Jurkat, Clone E6-1 (cell line): ENCODE data around the gene DYRK1A.
"Not testable (repeated sequence)": the region's sequence is repeated elsewhere in the genome, so short reads cannot be mapped to it uniquely, and the experiment has no call there.

Source experiments
- DNase-seq: peaks from one replicate; pipeline ENCODE4 v3.0.0-alpha.2; 2011; ENCODE audit warnings: low read depth, low spot score
- H3K4me3 ChIP-seq: 2 replicates; pipeline ENCODE4 v1.5.1; 2011; ENCODE audit warnings: mild to moderate bottlenecking, low read length, control low read depth, moderate library complexity

Gene DYRK1A

DNA sequence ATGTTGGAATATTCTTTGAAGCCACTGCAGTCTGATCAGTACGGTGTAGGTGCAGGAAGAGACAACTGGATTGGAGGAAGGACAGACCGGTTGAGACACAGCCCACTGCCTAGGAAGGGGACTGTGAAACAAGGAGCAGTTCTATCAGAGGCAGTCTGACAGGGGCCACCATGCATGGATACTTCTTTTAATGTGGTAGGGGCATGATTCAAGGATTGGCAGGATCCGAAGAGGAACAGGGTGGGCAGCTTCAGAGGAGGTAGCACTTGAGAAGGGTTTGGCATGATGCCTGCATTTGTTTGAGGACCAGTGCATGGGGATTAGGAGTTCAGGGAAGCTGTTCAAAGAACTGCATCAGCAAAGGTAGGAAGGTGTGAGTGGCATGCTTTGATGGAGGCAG is 167.9 kb downstream of the DYRK1A start:
- no peak overlapping the region for H3K4me3 ChIP-seq
- no peak for DNase-seq

DNA sequence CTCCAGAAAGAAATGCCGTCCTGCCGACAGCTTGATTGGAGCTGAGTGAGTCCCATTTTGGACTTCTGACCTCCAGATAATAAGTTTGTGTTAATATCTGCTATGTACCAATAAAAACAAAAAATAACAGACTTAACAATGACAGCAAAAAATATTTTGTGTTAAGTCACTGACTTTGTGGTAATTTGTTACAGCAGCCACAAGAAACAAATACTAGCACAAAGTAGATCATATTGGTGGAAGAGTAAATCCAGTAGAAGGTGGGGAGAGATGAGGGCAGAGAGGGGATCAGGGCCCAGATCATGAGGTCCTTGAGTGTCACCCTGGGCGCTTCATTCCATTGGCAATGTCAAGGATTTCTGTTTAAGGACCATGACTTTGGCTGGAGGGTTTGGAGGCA is 168.6 kb downstream of the DYRK1A start:
- no peak overlapping the region for H3K4me3 ChIP-seq
- no peak for DNase-seq

DNA sequence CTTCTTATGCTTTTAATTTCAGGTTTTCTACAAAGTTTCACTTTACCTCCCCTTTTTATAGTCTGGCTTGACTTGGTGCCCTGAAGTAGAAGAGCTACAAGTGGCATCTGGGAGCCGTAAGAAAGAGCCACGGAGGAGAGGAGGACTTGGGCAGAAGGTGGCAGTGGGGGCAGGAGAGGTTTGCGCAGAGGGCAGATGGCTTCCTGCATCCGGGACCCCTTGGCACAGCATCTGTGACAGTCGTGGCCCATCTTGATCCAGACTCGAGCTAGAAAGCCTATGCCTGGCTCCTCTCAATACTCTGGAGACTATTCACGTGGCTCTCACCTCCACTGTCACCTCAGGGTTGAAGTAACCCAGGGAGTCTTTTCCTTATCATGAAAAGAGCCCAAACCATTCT is 169.1 kb downstream of the DYRK1A start:
- no peak for DNase-seq
- H3K4me3 ChIP-seq = no peak overlapping the region

DNA sequence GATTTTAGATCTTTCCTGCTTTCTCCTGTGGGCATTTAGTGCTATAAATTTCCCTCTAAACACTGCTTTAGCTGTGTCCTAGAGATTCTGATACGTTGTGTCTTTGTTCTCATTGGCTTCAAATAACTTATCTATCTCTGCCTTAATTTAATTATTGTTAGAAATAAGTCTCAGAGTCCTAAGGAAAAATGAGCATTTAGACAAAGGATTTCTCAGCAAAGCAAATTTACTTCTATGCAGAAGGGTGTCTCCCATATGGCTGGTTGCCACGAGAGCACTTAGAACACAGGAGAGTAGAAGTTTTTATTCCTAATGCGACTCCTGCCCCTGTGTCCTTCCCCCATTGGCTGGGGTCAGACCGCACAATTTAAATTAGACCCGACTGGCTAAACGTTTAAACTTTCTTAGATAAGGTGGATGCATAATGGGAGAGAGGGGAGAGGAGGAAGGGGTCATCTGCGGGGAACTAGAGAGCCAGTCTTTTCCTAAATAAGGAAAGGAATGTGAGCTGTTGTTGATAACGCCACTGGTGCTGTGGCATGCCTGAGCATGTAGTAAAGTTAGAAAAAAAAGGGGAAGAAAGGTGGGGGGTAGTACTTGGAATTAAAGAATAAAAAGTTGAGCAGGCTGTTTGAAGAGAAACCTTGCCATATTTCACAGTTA is 170.2 kb downstream of the DYRK1A start:
- DNase-seq = no peak
- no peak overlapping the region for H3K4me3 ChIP-seq

DNA sequence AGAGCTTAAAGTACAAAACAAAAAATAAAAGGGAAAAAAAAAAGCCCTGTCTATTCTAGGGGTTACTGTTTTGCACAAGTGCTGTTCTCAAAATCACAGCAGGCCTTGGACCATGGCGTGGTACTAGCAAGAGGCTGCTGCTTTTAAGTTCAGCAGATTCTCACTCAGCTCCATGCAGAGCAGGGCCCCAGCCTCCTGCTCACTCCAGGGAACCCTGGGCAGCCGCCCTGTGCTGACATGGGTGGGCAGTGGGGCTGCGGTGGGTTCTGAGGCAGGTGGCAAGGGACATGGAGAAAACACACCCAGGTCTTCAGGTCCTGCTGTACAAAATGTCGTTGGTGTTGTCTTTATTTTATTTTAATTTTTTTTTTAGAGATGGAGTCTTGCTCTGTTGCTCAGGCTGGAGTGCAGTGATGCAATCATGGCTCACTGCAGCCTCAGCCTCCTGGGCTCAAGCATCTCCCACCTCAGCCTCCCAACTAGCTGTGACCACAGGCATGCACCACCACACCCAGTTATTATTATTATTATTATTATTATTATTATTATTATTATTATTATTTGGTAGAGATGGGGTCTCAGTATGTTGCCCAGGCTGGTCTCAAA is 170.9 kb downstream of the DYRK1A start:
- no peak for DNase-seq
- H3K4me3 ChIP-seq = no peak overlapping the region

DNA sequence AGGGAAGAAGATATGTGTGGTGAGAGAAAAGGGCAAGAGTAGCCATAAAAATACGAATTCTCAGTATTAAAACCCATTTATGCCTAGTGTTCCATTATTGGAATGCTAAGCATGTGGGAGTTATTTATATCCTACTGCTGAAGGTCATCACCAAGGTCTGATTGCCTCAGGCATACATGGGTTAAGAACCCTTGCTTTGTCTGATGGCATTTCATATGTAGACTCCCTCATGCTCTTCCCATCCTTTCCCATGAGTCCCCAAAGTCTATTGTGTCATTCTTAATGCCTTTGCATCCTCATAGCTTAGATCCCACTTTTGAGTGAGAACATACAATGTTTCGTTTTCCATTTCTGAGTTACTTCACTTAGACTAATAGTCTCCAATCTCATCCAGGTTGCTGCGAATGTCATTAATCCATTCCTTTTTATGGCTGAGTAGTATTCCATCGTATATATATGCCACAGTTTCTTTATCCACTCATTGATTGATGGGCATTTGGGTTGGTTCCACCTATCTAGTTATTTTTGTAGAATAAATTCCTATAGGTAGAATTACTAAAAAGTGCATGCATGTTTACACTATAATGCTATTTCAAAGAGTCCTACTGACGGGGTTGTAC is 172.5 kb downstream of the DYRK1A start:
- no peak for DNase-seq
- no peak overlapping the region for H3K4me3 ChIP-seq

DNA sequence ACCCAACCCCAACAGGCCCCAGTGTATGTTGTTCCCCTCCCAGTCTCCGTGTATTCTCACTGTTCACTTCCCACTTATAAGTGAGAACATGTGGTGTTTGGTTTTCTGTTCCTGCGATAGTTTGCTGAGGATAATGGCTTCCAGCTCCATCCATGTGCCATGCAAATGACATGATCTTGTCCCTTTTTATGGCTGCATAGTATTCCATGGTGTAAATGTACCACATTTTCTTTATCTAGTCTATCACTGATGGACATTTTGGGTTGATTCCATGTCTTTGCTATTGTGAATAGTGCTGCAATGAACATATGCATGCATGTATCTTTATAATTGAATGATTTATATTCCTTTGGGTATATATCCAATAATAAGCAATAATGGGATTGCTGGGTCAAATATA is 174.6 kb downstream of the DYRK1A start:
- not testable (repeated sequence) for H3K4me3 ChIP-seq, DNase-seq

DNA sequence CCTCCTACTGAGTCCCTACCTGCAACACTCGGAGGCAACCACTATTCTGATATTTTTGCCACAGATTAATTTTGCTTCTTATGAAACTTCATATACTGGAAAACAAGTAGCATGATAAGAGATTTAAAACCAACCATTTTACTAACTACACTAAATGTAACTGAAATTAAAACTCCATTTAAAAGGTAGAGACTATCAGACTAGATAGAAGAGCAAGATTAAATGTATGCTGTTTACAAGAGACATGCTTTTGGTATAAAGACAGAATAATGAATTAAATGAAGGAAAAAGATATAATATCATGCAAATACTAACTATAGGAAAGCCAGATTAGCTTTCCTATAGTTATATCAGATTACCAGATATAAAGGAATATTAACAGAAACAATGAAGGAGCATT is 175.9 kb downstream of the DYRK1A start:
- H3K4me3 ChIP-seq = no peak overlapping the region
- no peak for DNase-seq

DNA sequence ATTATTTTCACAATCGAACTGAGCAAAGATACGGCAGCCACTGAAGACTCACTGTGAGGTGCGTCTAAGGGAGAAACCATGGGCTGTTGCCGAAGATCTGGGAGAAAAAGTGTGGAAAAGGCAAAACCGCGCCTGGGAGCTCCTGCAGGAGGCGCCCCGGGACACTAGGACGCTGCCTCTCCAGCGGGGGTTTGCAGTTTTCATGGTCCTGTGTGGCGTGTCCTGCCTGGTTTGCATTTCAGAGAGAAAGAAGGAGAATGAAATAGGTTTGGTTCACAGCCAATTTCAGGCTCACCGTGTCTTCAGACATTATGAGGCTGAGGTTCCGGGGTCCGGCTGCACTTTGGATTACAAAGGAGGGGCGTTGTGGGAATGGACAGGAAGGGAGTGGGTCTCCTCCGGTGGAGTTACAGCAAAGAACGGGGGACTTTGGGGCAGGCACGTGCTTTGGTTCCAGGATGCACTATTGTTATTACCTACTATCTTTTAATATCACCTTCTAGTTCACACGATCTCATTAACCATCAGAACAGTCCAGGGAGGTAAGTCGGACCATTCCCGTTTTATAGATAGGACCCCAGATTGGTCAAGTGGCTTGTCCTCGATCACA is 179.8 kb downstream of the DYRK1A start:
- H3K4me3 ChIP-seq = no peak overlapping the region
- DNase-seq = no peak

DNA sequence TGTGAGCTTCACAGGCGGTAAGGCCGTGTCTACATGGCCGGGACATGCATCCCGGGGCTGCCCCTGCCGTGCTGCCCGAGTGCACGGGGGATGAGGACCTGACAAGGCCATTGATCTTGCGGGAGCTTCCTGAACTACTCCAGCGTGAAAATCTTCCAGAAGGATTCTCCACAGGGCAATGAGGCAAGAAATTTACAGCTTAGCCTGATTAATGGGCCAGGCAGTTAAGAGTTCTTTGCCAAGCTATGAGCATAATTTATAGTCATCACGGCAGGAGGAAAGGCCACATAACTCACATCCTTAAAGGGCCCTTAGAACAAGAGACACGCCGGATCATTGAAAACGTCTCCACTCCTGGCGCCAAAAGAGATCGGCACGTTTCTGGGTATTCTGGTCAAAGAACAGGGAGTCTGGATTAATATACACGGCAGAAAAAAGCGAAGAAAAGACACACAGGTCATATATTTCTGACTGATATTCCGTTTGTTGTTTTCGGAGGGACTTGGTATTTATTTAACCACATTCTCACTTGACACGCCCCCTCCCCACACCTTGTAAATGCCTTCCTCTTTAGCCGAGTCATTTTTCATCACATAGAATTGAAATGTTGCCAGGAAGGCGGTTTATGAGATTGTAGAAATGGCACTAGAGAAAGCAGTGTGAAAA is 180.5 kb downstream of the DYRK1A start:
- H3K4me3 ChIP-seq = no peak overlapping the region
- peak; percentile 63 for DNase-seq

DNA sequence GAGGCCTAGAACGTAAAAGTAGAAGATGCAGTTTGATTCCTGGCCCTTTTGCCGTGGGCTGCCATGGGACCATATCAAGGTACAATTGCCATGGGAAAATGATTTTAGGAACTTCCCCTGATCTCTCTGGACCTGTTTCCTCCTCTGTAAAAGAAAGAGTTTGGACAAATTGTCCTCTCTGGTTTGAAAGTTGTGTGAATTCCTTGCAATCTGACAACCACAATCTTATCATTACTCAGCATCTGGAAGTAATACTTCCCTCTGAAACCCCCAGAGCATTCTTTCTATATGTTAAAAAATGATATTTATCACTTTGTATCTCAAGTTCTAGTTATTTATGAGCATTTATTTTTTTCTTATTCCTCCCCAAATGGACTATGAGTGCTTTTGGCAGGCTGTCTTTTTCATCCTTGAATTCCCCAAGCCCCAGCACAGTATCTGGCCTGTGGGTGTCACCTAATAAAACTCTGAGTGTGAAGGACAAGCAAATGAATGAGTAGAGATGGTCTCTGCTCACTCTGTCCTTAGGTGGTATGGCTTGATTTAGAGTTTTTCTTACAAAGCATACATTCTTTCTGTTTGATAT is 181.1 kb downstream of the DYRK1A start:
- H3K4me3 ChIP-seq = no peak overlapping the region
- DNase-seq = peak; percentile 24

DNA sequence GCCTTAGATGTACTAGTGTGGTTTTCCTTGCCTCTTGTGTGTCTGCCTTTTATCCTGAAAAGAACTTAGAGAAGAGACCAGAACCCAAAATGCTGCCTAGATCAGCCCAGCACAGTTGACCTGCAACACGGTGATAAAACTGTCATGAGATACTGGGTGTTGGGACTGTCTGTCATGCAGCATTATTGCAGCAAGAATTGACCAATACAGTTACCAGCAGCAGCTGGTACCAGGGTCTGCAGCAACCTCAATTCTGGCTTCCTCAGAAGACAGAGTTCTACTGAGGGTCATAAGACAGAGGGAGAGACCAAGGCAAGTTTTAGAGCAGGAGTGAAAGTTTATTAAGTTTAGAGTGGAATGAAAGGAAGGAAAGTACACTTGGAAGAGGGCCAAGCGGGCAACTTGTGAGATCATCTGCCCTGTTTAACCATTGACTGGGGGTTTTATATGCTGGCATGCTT is 182.0 kb downstream of the DYRK1A start:
- no peak for DNase-seq
- no peak overlapping the region for H3K4me3 ChIP-seq

DNA sequence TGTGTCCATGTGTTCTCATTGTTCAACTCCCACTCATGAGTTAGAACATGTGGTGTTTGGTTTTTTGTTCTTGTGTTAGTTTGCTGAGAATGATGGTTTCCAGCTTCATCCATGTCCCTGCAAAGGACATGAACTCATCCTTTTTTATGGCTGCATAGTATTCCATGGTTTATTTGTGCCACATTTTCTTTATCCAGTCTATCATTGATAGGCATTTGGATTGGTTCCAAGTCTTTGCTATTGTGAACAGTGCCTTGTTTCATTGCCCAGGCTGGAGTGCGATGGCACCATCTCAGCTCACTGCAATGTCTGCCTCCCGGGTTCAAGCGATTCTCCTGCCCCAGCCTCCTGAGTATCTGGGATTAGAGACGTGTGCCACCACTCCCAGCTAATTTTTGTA is 183.2 kb downstream of the DYRK1A start:
- DNase-seq, H3K4me3 ChIP-seq: not testable (repeated sequence)

DNA sequence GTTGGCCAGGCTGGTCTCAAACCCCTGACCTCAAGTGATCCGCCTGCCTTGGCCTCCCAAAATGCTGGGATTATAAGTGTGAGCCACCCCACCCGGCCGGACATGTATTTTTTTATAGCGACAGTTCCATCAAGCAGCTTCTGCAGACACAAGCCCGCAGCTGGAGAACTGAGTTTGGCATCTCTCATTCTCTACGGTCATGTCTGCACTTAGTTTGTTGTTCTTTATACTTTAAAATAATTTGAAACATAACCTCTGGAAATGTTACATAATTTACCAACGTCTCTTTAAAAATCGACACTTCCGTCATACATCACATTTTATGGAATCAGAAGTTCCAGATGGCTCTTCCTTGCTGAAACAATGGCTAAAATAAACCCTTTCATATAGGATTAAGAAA is 183.6 kb downstream of the DYRK1A start:
- no peak overlapping the region for H3K4me3 ChIP-seq
- no peak for DNase-seq

DNA sequence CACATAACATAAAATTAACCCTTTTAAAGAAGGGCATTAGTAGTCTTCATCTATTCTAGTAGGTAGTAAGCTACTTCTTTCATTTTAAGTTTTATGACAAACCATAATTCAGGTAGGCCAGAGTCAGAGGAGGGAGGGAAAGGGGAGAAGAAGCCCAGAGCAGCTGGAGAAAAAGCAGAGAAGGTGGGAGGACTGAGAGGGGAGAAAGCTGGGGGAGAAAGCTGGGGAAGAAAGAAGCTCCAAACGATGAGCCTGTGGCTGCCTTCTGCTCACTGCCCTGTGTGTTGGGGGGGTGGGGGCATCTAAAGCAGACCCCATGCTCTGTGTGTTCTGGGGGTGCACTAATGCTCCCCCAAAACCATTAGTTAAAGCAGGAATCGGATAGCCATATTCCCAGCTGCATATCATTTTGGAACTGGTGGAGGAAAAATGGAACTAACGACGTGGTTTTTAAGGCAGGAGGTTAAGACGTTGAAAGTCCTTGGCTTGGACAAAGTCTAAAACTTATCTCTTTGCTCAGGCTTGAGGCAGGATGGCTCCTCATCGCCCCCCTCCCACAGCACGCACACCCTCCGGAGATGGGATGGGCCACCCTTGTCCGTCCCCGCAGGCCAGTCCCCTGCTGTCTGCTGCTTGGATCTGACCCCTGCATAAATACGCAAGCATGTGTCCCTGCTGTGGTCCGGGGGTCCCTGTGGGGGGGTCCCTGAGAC is 184.2 kb downstream of the DYRK1A start:
- no peak for DNase-seq
- H3K4me3 ChIP-seq = no peak overlapping the region

DNA sequence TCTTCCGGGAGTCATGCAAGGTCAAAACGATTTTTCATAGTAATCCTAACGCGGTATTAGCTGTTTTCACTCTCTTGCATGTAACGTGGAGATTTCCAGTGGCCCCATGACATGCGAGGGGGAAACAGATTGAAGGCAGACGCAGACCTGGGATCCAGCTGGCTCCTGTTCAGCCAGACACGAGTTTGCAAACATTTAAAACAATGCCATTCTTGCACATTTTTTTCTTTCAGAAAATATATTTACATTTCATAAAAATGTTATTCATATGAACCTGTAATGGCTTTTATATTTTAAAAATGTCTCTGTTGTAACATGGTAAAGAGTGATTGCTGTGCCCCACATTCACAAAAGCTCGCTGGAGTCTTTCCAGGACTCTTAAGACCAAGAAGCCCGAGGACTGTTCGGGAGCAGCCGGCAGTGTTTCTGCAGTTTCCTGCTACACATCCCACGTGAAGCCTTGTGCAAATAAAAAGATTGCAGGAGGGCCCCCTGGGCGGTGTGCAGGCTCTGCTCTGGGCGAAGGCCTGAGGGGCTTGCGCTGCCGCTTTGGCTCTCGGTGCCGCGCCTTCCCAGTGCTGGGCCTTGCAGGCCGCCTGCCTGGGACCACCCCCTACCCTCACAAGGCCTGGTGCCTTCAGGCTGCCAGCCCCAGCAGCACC is 184.9 kb downstream of the DYRK1A start:
- H3K4me3 ChIP-seq = no peak overlapping the region

DNA sequence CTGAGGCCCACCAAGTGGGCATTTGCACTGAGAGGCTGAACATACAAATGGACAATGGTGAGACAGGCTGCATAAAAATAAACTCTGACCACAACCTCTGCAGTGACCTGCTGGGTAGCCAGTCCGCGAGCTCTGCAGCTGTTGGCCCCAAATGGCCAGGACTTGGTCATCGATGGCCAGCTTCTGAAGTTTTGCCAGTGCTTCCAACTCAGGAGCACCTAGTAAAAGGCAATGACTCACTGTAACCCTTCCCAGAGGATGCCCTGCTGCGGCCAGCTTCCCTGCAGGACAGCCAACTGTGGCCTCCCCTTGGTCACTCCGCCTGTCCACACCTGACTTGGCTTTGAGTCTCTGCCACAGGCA is 185.4 kb downstream of the DYRK1A start:
- H3K4me3 ChIP-seq = no peak overlapping the region
- no peak for DNase-seq

More for the DNA sequence above, 184.9 kb downstream of the DYRK1A start:
- DNase-seq = no peak

DNA sequence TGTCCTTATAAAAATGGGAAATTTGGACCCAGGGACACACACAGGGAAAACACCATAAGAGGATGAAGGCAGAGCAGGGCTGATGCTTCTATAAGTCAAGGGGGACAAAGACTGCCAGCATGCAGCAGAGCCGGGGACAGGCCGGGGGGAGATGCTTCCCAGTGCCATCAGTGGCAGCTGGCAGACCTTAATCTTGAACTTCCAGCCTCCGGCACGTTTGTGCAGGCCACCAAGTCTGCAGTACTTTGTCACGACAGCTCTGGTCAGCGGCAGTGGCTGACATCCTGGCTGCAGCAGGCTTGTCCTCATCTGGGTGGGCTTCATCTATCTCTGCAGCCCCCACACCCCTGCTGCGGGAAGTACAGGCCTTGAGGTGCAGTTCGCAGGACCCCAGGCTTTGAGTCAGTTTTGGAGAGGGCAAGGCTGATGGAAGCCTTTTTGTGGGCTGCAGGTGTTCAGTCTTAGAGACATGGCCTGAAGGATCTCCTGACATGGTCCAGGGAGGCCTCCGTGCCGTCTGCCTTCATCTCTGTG is 186.0 kb downstream of the DYRK1A start:
- DNase-seq = no peak

More for the DNA sequence above, 186.0 kb downstream of the DYRK1A start:
- no peak overlapping the region for H3K4me3 ChIP-seq
